ENCODE results near the gene EDIL3.

DNA sequence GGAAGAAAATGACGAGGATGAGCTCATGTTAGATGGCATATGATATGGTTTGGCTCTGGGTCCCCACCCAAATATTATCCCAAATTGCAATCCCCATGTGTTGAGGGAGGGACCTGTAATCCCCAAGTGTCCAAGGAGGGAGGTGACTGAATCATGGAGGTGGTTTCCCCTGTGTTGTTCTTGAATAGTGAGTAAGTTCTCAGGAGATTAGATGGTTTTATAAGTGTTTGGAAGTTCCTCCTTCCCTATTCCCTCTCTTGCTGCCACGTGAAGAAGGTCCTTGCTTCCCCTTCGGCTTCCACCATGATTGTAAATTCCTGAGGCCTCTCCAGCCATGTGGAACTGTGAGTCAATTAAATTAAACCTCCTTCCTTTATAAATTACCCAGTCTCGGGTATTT is 10.1 kb downstream of the EDIL3 start:
- TF ChIP-seq, protein P1, sequence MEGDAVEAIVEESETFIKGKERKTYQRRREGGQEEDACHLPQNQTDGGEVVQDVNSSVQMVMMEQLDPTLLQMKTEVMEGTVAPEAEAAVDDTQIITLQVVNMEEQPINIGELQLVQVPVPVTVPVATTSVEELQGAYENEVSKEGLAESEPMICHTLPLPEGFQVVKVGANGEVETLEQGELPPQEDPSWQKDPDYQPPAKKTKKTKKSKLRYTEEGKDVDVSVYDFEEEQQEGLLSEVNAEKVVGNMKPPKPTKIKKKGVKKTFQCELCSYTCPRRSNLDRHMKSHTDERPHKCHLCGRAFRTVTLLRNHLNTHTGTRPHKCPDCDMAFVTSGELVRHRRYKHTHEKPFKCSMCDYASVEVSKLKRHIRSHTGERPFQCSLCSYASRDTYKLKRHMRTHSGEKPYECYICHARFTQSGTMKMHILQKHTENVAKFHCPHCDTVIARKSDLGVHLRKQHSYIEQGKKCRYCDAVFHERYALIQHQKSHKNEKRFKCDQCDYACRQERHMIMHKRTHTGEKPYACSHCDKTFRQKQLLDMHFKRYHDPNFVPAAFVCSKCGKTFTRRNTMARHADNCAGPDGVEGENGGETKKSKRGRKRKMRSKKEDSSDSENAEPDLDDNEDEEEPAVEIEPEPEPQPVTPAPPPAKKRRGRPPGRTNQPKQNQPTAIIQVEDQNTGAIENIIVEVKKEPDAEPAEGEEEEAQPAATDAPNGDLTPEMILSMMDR (IDR thresholded peaks at IDR 0.05; ENCODE audit: poor library complexity): no peak
- TF ChIP-seq EZH2 (IDR thresholded peaks at IDR 0.05; ENCODE audit: borderline replicate concordance): no peak

Data from hepatocyte (in vitro differentiated cells).